Measurements from ENCODE around the gene PPP1R1B. TPM values are rescaled to one million over a fixed set of nuclear protein-coding genes. Genes with fewer than 3 reads are reported as not detected.

The PPP1R1B gene
- total RNA-seq, 1 experiment from 2014 or later: not detected

DNA sequence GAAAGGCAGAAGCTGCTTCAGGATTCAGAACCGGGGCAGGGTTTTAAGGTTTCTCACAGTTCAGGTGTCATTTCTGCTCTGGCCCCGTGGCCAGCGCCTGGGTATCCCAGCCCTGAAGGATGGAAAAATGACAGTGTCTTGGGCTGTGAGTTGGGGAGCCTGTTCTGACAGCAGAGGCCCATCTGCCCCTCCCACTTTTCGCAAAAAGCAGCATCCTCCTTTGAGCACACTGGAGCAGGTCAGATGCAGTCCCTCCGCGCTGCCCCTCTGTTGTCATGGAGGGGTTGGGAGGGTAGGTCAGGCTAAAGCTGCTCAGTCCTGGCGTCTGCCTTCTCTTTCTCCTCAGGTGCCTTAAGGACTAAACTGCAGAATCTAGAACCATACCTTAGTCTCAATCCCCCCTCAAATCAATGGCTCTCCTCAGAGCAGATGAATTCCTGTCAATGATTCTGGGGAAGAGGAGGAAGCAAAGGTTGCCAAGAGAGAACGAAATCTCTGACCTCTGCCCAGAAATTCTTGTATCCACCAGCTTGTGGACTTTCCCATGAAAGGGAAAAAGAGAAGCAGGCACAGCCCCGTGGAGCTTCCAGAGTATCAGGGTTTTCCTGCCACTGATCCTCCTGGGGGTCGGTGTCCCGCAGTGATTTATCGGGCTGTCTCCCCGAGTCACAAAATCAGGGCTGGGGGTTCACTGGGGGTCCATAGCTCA is 26.3 kb upstream of the PPP1R1B start:
- no peak for DNase-seq (ENCODE audit: low read depth)

DNA sequence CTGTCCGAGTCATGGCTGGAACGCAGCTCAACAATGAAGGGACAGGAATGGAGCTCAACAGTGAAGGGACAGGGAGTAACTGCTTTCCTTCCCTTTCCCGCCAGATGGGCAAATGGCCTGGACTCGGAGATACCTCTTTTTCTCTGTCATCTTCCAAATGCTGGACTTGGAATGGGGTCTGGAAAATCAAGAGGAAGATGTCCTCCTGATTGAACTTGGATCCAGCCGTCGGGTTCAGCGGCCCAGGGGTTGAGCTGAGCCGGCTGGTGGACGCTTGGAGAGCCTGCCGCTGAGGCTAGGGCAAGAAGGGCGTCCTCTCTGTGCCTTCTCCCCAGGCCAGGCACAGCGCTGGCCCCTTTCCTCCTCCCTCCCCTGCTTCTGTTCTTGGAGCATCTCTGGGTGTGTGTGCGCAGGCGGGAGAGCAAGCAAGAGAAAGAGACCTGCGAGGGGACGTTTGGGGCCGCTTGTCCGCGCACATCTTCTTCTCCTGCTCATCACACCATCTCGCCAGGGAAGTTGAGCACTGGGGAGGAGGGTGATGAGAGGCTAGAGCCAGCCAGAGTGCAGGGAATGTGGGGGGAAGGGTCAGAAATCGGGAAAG is 25.7 kb upstream of the PPP1R1B start:
- DNase-seq (ENCODE audit: low read depth): no peak

DNA sequence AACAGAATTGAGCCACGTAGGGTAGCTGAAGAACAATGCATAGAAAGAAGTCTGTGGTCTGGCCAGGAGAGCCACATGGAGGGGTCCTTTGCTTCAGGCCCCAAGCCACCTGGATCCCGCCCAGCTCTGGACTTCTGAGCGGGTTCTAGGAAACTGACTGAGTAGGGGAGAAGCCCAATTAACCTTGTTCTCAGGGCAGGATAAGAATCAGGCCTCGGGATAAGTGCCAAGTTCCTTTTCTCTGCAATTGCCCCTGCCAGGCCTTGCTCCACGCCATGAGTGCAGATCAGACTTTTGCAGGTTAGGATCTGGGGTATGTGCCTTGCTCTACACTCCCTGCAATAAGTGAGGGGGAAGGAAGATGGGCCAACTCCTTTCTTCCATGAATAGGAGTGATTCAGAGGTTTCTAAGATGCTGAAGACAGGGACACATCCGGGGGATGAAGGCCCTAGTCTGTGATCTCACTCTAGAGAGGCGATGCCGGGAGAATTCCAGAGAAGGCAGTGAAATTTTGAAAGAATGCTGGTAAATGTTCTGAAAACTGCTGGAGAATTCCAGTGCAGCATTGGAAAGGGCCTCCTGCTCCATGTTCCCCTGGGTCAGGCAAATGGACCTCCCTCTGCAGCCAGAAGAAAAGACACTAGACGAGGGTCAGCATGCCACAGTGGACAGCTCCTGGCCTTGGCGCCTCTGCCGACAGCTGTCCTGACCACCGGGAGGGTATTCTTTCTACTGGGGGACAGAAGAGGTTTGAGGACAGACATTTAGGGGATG is 24.8 kb upstream of the PPP1R1B start:
- DNase-seq (ENCODE audit: low read depth): no peak

DNA sequence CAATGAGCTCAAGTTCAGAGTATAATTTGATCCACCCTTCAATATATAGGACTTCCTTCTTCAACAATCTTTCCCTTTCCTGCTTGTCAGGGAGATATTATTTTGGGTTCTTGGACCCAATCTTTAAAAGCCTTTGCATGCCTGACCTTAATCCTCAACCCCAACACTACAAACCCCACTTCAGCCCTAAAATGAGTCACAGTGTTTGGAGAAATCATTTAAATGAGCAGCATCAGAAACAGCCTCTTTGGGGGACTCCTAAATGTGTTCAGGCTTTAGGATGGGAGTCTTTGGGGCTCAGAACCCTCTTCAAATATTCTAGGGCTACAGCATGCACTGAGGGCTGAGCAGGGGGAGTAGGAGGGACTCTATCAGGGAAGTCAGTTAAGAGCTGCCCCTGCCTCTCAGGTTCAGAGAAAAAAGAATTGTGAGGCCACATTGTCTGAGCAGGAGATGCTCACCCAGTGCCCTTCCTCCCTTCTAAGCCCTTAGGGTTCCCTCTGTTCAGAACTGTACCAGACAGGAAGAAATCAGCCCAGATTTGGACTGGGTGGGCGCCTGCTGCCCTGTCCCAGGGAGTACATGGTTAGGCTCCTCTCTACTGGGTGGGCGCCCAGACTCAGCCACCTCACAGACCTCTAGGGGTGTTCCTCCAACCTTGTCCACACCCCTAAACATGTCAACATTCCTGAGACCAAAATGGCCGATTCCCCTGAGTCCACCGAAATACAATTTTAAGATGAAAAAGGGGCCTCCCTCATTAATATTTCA is 24.0 kb upstream of the PPP1R1B start:
- DNase-seq (ENCODE audit: low read depth): no peak

DNA sequence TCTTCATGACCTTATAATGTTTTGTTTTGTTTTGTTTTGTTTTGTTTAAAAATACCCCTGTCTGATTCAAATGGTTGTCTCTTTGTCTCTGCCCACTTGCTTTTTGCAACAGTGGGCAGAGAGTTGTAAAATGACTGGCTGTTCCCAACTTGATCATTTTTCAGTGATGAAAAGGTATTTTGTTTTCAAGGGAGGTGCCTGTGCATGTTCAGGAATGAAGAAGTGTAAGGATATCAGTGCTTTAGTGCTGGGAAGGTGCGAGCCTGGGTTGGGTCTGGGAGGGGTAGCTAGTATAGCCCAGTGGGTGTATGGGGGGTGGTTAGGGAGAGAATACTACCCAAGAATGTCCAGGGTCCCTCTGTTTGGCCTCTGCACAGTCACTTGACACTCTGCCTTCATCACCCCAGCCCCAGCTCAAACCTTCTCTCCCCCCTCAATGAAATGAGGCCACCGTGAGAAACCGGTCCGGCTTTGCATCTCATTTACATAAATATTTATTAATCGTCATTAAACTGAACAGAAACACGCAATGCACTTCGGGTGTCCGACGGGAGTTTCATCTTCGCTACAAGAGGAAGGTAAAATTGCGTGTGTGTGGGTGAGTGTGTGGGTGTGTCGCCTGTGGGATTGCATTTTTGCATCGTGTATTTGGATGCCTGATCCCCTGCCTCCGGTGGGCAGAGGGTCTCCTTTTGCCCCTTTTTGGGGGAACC is 23.3 kb upstream of the PPP1R1B start:
- no peak for DNase-seq (ENCODE audit: low read depth)

DNA sequence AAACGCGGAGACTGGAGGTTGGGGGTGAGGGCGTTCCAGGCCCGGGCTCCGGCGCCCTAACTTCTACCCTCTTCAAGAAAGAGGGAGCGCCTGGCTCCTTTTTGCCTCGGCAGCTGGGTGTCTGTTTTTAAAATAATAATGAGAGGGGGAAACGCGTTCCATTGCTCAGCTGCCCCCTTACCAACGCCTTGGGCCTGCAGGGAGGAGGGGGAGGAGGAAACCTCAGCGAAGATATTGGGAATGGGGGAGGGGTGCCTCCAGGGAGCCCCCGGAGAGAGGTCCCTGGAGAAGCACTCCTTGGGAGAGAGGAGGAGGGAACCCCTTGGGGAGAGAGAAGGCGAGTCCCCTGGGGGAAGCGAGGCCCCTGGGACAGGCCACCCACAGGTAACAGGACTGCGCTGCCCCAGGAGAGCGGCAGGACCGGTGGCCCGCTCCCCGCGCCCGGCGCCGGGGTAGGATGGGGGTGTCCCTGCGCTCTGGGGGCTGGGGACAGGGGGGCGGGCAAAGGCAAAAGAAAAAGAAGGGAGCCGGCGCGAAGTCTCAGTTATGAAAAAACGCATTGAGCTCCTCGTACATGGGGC is 21.8 kb upstream of the PPP1R1B start:
- DNase-seq (ENCODE audit: low read depth): no peak

DNA sequence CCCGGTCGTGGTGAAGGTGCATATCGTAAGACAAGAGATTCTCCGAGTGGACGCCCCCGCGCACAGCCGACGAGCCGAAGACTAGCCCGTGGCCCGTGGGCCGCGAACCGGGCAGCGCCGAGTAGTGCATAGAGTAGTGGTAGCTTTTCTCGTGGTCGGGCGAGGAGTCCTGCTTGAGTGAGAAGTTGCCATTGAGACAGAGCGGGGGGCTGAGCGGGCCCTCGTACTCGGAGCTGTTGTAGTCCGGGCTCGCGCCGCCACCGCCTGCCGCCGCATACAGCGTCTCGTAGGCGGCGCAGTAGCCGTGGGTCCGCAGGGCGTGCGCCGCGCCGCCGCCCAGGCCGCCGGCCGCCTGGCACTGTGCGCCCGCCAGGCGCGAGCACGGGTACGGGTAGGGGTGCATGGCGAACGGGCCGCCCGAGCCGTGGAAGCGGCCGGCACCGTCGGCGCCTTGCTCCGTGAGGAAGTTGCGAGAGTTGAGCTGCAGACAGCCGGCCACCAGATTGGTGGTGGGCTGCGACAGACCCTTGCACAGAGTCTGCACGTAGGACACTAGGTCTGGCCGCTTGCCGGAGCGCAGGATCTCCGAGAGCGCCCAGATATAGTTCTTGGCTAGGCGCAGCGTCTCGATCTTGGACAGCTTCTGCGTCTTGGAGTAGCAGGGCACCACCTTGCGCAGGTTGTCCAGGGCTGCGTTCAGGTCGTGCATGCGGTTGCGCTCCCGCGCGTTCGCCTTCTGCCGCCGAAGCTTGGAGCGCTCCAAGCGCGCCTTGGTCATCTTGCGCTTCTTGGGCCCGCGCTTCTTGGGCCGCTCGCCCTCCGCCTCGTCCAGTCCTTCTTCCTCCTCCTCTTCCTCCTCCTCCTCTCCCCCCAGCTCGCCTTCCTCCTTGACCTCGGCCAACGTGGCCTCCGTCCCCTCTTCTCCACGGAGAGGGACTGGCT is 21.0 kb upstream of the PPP1R1B start:
- peak; percentile 18 for DNase-seq (ENCODE audit: low read depth)

DNA sequence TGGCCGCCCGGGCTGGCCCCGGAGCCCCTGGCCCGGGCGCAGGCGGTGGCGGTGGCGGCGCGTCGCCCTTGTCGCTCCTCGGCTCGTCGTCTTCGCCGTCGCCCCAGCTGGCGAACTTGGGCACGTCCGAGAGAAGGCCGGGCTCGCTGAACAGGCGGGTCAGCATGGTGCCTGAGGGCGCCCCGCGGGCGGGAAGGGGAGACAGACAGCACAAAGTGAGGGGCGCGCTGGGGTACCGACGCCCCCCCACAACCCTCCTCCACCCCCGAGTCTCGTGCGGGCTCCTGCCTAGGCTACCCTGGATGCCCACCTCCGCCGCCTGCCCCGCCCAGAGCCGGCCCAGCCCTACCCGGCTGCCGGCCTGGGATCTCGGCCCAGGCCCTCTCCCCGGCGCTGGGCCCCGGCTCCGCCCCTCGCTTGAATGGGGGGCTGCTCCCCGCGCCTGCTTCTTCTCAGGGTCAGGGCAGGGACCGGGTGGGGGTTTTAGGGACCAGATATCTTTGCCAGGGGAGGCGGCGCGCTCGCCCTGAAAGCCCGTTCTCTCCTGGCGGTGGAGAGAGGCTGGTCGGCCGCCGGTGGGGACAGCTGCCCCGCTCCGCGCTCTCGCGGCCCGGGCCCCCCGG is 20.2 kb upstream of the PPP1R1B start:
- DNase-seq (ENCODE audit: low read depth): no peak

DNA sequence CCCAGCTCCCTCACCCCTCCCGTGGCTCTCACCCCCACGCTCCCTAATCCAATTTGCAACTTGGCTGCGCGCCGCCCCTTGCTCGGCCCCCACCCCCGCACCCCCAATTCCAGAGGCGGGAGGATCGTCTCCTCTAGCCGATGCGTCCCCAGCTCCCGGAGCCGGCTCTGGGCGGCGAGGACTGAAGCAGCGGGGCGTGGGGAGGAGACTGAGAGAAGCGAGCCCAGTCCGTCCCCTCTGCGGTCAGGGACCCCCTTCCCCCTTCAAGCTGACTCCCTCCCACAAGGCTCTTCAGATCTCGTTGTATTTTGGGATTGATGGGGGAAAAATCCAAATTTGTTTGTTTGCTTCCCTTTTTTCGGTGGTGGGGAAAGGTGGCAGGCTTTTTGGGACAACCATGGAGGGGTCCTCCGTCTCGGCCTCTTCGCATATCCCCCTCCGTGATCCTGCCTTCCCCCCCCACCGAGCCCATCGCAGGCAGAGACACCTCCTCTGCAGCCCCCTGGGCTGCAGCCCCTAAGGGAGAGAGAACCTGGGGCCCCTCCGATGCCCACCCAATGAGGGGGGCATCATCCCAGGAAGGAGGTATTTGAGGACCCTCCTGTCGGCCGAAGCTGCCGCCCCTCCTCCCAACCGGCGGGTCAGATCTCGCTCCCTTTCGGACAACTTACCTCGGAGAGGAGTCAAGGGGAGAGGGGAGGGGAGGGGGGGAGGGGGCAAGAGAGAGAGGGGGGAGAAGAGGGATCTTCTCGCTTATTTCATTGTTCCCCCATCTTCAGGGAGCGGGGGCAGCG is 19.5 kb upstream of the PPP1R1B start:
- no peak for DNase-seq (ENCODE audit: low read depth)

DNA sequence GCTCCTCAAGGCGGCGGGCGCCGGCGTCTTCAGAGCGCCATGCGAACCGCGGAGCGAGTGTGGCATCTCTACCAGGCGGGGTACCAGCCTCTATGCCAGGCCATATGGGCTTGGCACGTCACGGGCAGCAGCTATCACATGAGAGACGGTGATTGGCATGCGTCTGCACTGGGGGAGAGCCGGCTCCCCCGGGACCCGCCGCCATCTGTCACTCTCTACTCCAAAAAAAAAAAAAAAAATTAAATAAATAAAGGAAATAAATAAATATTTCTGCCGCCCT is 19.0 kb upstream of the PPP1R1B start, which contains the start of gene NEUROD2:
TSS of gene NEUROD2 (minus strand) at position 70 of the 280 bp plus-strand sequence. CDS start 1,321 bp downstream, outside the sequence.
- DNase-seq (ENCODE audit: low read depth): no peak

DNA sequence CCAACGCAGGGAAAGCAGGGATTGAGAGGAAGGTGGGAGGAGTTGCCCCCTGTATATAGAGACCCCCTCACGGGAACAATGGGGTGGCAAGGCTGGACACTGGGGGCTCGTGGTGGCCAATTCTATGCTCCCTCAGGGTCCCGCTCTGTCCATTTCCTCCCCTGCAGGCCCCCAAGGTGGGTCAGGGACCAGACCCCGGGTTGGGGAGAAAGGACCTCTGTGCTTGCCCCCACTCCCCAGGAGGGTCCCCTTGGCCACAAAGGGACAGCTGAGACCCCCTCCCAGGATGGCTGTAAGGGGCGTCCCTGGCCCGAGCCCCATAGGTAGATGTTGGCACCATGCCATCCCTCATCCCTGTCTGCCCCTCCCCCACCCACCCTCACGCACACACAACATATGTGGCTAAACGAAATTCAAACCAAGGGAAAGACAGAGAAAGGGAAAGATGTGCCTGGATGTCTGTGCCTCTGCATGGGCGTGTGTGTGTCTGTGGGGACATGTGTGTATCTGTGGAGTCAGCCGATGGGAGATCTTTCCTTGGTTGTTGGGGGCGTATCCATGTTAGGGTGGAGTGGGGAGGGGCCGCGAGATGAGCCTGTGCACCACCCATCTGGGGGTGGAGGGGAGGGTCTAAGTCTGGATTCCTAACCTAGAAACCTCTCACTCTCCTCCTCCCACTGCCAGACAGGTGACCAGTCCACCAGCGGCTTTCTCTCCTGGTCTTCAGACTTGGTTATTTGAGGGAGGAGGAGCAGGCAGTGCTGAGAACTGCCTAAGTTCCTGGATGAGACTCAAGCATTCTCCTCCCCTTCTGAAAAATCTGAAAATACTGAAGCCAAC is 18.4 kb upstream of the PPP1R1B start:
- no peak for DNase-seq (ENCODE audit: low read depth)

DNA sequence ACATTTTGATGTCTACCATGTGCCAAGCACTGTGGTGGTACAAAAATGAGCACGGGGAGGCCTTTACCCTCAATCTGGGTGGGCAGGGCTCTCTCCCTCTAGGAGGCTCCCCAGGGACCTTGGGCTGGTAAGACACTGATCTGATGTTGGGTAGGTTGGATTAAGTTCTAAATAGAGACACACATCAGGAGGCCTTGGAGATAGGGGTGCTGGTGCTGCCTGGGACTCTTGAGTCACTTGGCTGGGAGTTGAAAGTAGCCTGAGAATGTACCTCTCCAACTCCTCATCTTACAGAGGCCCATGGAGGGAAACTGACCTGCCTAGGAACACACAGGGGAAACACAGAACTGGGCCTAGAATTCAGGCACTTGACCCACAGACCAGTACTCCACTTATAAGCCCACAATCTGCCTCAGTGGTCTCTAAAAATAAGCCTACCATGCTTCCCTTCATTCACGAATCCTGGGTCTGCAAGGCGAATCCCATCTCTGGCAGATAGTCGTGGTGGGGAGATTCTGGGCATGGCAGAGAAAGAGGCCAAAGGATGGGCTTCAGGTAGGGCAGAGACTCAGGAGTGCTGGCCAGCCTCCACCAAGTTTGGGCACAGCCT is 17.2 kb upstream of the PPP1R1B start:
- no peak for DNase-seq (ENCODE audit: low read depth)

DNA sequence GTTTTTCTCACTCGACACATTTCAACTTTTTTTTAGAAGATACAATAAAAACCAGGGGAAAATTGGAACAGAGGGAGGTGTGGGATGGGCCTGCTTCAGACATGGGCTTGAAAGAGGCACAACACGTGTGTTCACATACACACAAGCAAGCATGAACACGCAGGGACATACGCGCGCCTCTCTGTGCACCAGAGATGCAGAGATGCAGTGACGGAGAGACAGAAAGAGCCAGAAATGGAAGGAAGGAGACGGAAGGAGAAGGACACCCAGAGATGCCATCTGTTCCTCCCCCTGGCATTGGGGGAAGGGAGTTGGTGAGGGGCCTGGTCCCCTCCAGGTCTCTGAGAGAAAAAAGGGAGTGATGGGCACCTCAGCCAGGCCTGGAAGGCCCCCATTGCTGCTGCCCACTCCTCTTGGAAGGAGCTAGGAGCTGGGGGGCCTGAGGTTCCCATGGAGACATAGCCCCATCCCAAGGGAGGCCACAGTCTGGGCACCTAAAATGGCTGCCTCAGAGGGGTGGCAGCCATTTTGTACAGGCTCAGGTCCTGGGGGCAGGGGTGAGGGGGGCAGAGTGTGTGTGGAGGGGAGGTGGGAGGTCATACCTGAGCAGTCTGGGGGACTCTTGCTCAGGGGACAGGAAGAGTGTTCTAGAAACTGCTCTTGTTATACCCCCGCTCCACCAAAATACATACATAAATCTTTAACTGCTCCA is 15.2 kb upstream of the PPP1R1B start:
- no peak for DNase-seq (ENCODE audit: low read depth)

DNA sequence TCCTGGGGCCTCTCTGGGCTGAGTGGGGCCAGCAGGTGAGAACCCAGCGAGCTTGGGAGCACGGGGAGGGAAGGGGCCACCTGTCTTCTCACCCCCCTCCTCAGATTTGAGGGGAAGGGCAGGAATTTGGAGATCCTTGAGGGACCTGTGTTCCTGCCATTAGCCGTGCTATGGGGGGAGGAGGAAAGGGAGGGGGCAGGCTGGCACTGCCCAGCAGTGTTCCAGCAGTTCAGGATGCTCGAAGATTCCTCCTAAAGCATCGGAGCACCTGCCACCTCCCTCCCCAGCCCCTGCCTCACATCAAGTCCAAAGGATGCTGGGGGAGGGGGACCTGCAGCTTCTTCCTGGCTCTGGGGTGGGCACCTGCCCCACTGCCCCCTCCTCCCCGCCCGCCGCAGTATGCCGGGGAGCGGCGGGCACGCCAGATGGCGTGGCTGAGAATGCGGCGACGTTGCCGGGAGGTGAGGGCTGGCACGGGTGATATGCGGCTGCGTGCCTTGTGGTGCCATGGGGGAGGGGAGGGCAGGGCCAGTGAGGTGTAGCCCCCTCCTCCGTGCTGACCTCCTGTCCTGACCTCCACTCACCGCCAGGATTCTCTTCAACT is 14.4 kb upstream of the PPP1R1B start:
- no peak for DNase-seq (ENCODE audit: low read depth)

DNA sequence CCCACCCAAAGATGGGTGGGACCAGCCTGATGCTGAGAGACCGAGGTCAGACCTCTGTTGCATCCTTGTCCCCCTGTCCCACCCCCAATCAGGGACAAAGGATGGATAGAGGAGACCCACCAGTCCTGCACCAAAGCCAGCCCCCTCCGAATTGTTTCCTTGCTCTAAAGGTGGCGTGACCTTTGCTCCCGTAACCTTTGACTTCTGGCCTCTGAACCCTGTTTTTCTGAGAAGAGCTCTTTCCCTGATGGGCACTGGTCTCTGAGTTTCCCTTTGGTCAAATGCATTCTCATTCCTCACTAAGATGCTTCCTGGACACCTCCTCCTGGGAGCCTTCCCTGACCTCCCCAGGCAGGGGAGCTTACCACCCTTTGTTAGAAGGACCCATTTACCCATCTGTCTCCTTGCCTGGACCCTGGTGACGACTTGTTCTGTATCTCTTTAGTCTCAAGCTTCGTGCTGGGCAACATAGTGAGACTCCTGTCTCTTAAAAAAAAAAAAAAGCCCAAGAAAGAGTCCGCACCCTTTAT is 13.8 kb upstream of the PPP1R1B start:
- no peak for DNase-seq (ENCODE audit: low read depth)

DNA sequence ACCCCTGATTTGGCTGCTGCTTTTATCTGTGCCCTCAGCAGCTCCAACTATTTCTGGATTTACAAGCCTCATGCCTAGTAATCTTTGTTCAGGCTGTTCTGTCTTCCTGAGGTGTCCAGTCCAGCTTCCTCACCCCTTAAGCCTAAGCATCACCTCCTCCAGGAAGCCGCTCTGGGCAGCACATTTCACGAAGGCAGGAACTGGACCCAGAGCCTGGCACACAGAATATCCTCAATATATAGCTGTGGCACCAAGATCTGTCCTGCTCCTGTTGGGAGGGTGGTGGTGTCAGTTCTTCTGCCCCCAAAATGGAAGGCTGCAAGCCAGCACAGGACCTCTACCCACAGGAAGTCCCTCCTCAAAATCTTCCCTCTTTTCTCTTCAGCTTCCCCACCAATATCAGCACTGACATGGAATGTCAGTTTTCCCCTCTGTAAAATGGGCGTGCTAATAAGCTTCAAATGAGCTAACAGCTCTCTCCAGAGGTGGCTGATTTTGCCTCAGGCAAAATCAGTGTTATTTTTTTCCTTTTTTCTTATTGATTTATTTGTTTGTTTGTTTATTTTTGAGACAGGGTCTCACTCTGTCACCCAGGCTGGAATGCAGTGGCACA is 12.1 kb upstream of the PPP1R1B start:
- no peak for DNase-seq (ENCODE audit: low read depth)
